Measurements from ENCODE around the gene GOLIM4. TPM values are rescaled to one million over a fixed set of nuclear protein-coding genes. Genes with fewer than 3 reads are reported as not detected.
A peak's percentile ranks its signal among the peaks of the same experiment; 100 is the strongest.

GOLIM4 gene
- total RNA-seq, 1 donor from 2014 or later: 35.9 TPM

- Mint-ChIP-seq H3K9me3 (ENCODE audit: unreplicated experiment) (no peaks in the 10 kb centered on the region), H3K4me1 (ENCODE audit: unreplicated experiment) (peaks cover 19% of the 10 kb centered on the region), H3K4me3 (ENCODE audit: unreplicated experiment) (no peak overlapping the region), H3K27ac (ENCODE audit: unreplicated experiment) (peak overlapping the region; percentile 7), H3K27me3 (ENCODE audit: unreplicated experiment) (no peaks in the 10 kb centered on the region), H3K36me3 (ENCODE audit: low read depth, unreplicated experiment) (no peaks in the 10 kb centered on the region)
- no peak for TF ChIP-seq CTCF (IDR thresholded peaks at IDR 0.05; ENCODE audit: unreplicated experiment)
- DNase-seq (ENCODE audit: low spot score): peak; percentile 15
These were observed 51.7 kb downstream of the GOLIM4 start for GRCh38 chr3:168044049-168044448.

DNA sequence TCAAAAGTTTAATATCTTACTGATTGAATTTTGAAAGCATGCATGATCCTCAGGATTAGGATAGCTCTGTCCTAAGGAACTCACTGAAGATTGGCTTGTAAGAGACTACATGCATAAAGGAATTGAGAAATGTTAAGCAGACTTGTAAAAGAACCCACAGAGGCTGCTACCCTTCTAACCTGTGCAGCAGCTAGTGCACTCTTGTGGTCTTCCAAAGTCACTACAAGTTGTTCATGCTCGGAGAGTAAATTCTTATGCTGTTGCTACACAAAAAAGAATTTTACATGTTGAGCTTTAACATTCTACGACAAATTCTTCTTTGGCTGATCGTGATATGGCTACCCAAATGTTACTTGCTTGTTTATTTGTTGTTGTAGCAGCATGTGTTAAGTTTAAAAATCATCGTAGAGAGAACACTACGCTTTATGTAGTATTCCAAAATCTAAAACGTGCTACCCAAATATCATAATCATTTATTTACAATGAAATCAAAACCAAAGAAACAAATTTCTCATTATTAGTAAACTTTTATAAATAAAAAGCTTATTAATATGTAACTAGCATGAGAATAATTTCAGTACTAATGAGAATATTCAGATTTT is 55.0 kb downstream of the GOLIM4 start:
- Mint-ChIP-seq H3K4me3 (ENCODE audit: unreplicated experiment) (no peak overlapping the region), H3K27me3 (ENCODE audit: unreplicated experiment) (no peaks in the 10 kb centered on the region), H3K4me1 (ENCODE audit: unreplicated experiment) (peaks cover 15% of the 10 kb centered on the region), H3K9me3 (ENCODE audit: unreplicated experiment) (no peaks in the 10 kb centered on the region), H3K36me3 (ENCODE audit: low read depth, unreplicated experiment) (peaks cover 7% of the 10 kb centered on the region), H3K27ac (ENCODE audit: unreplicated experiment) (no peak overlapping the region)
- TF ChIP-seq CTCF (IDR thresholded peaks at IDR 0.05; ENCODE audit: unreplicated experiment): peak; percentile 66
- DNase-seq (ENCODE audit: low spot score): peak; percentile 18

- Mint-ChIP-seq H3K36me3 (ENCODE audit: low read depth, unreplicated experiment) (peaks cover 28% of the 10 kb centered on the region), H3K4me3 (ENCODE audit: unreplicated experiment) (no peak overlapping the region), H3K27ac (ENCODE audit: unreplicated experiment) (no peak overlapping the region), H3K9me3 (ENCODE audit: unreplicated experiment) (no peaks in the 10 kb centered on the region), H3K4me1 (ENCODE audit: unreplicated experiment) (peaks cover 5% of the 10 kb centered on the region), H3K27me3 (ENCODE audit: unreplicated experiment) (no peaks in the 10 kb centered on the region)
- no peak for DNase-seq (ENCODE audit: low spot score)
- no peak for TF ChIP-seq CTCF (IDR thresholded peaks at IDR 0.05; ENCODE audit: unreplicated experiment)
These were observed 58.7 kb downstream of the GOLIM4 start for GRCh38 chr3:168037020-168037419.

- Mint-ChIP-seq H3K9me3 (ENCODE audit: unreplicated experiment) (no peaks in the 10 kb centered on the region), H3K4me3 (ENCODE audit: unreplicated experiment) (no peak overlapping the region), H3K27me3 (ENCODE audit: unreplicated experiment) (no peaks in the 10 kb centered on the region), H3K4me1 (ENCODE audit: unreplicated experiment) (peaks cover 5% of the 10 kb centered on the region), H3K36me3 (ENCODE audit: low read depth, unreplicated experiment) (peaks cover 28% of the 10 kb centered on the region), H3K27ac (ENCODE audit: unreplicated experiment) (no peak overlapping the region)
- TF ChIP-seq CTCF (IDR thresholded peaks at IDR 0.05; ENCODE audit: unreplicated experiment): no peak
- DNase-seq (ENCODE audit: low spot score): no peak
These were observed 59.1 kb downstream of the GOLIM4 start for GRCh38 chr3:168036619-168037018.

DNA sequence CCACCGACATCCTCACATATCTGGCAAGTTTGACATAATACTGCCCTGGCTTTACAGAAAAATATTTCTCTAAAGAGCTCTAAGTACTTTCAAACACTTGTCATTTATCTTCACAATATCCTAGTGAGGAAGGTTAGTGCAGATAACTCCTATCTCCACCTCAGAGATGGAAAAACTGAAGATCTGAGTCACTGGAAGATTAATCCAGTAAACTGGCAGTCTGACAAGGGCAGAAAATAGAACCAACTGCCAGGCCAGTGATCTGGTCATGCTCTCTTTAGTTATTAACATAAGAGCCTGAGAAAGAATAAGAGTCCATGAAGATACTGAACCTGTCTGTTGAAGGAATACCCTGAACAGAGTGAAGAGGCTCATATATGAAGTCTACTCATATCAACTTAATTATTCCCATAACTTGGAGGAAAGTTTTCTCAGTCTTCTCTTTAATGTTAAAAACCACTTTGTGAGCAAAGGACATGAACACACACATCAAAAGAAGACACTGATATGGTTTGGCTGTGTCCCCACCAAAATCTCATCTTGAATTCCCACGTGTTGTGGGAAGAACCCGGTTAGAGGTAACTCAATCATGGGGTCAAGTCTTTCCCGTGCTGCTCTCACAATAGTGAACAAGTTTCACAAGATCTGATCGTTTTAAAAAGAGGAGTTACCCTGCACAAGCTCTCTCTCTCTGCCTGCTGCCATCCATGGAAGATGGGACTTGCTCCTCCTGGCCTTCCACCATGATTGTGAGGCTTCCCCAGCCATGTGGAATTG is 61.4 kb downstream of the GOLIM4 start:
- Mint-ChIP-seq H3K9me3 (ENCODE audit: unreplicated experiment) (no peaks in the 10 kb centered on the region), H3K36me3 (ENCODE audit: low read depth, unreplicated experiment) (peaks cover 32% of the 10 kb centered on the region), H3K27ac (ENCODE audit: unreplicated experiment) (no peak overlapping the region), H3K4me1 (ENCODE audit: unreplicated experiment) (peaks cover 4% of the 10 kb centered on the region), H3K4me3 (ENCODE audit: unreplicated experiment) (peak overlapping the region; percentile 48), H3K27me3 (ENCODE audit: unreplicated experiment) (no peaks in the 10 kb centered on the region)
- DNase-seq (ENCODE audit: low spot score): no peak
- no peak for TF ChIP-seq CTCF (IDR thresholded peaks at IDR 0.05; ENCODE audit: unreplicated experiment)
